A549 (cell line): ENCODE data around the gene ZFHX3. TPM values are rescaled to one million over a fixed set of nuclear protein-coding genes. Genes with fewer than 3 reads are reported as not detected.

ENCODE experiments used
- ATAC-seq, 2 experiments: fragments of 200-7000 bp in 1 of 2; fragments of >200 bp in 1 of 2; cut with Nextera tagmentation in 1 of 2; cut with Tn5 transposase in 1 of 2; 3 replicates each; pipeline versions ENCODE4 v1.8.0 to v1.9.1; 2018 to 2020; ENCODE audit warnings: mild to moderate bottlenecking in 1 of 2, moderate library complexity in 1 of 2
- CTCF ChIA-PET: fragments of 300-600 bp; sonication (Branson Sonifier 250); formaldehyde crosslinking; extraction: SDS; loops from one replicate; lab custom pipeline; 2021; ENCODE audit warnings: antibody characterized with exemption, inconsistent platforms; lab: Yijun Ruan, JAX
- POLR2A ChIA-PET: fragments of 350-600 bp; formaldehyde crosslinking; extraction: SDS; loops from one replicate; lab custom pipeline; 2021; ENCODE audit warnings: antibody characterized with exemption, inconsistent platforms; lab: Yijun Ruan, JAX
- DNase-seq, 2 experiments: peaks; one replicate each; pipeline versions ENCODE4 v3.0.0 to v3.0.0-alpha.2; 2011 to 2016; ENCODE audit warnings: low read depth in 1 of 2, low spot score in 1 of 2
- FAIRE-seq: peaks from 2 replicates; lab custom pipeline; 2011; peaks lifted over from hg19 to GRCh38; lab: Jason Lieb, UNC
- H3K27ac ChIP-seq, 2 experiments: fragments of >200 bp; sonication (Bioruptor Twin); formaldehyde crosslinking; 3 replicates each; pipeline ENCODE4 v1.5.1; 2016 to 2017
- H3K4me1 ChIP-seq: fragments of >200 bp; sonication (Bioruptor Twin); formaldehyde crosslinking; 3 replicates; pipeline ENCODE4 v1.6.1; 2016
- H3K4me2 ChIP-seq: fragments of >200 bp; sonication (Bioruptor Twin); formaldehyde crosslinking; 3 replicates; pipeline ENCODE4 v1.6.1; 2016
- H3K4me3 ChIP-seq: fragments of >200 bp; sonication (Bioruptor Twin); formaldehyde crosslinking; 3 replicates; pipeline ENCODE4 v1.5.1; 2016
- H3K9me3 ChIP-seq: fragments of >200 bp; sonication (Bioruptor Twin); formaldehyde crosslinking; 3 replicates; pipeline ENCODE4 v1.6.1; 2016
- BHLHE40 ChIP-seq: IDR thresholded peaks from 2 replicates; pipeline ENCODE4 v1.6.1; 2012; ENCODE audit warnings: low read depth, low read length, inconsistent platforms
- CBX2 ChIP-seq: fragments of 200-600 bp; sonication (generic); IDR thresholded peaks from 2 replicates; pipeline ENCODE4 v1.6.1; 2016; ENCODE audit warnings: low read depth, mild to moderate bottlenecking, borderline replicate concordance
- CBX8 ChIP-seq: fragments of 200-600 bp; sonication (generic); IDR thresholded peaks from 2 replicates; pipeline ENCODE4 v1.6.1; 2016
- CEBPB ChIP-seq, 2 experiments: fragments of >200 bp in 1 of 2; sonication (Bioruptor Twin) in 1 of 2; formaldehyde crosslinking in 1 of 2; IDR thresholded peaks; 2 replicates each; pipeline ENCODE4 v1.6.1; 2012 to 2016
- EHMT2 ChIP-seq: fragments of 200-600 bp; sonication (generic); IDR thresholded peaks from 2 replicates; pipeline ENCODE4 v1.6.1; 2016; ENCODE audit warnings: antibody characterized with exemption, low read depth, mild to moderate bottlenecking, moderate library complexity
- ESRRA ChIP-seq: fragments of 150-350 bp; IDR thresholded peaks from 2 replicates; pipeline ENCODE4 v1.6.1; 2014; ENCODE audit warnings: mild to moderate bottlenecking, low read length, borderline replicate concordance
- FOSB ChIP-seq: fragments of 250-450 bp; sonication (Bioruptor Pico); IDR thresholded peaks from 2 replicates; pipeline ENCODE4 v1.5.0; 2020; ENCODE audit warnings: mild to moderate bottlenecking, moderate library complexity
- FOSL2 ChIP-seq, 2 experiments: fragments of 450-650 bp in 1 of 2; fragments of >200 bp in 1 of 2; sonication (Bioruptor Twin) in 1 of 2; formaldehyde crosslinking; IDR thresholded peaks; 2 replicates each; pipeline versions ENCODE4 v1.5.0 to v1.6.1; 2016 to 2020; ENCODE audit warnings: mild to moderate bottlenecking in 1 of 2, moderate library complexity in 1 of 2
- FOXS1 ChIP-seq: fragments of 250-450 bp; sonication (Bioruptor Pico); IDR thresholded peaks from 2 replicates; pipeline ENCODE4 v1.5.0; 2020; ENCODE audit warnings: mild to moderate bottlenecking, moderate library complexity
- HEYL ChIP-seq: fragments of 250-450 bp; sonication (Bioruptor Pico); IDR thresholded peaks from 2 replicates; pipeline ENCODE4 v1.8.0; 2021; ENCODE audit warnings: mild to moderate bottlenecking, moderate library complexity
- HOXB5 ChIP-seq: fragments of 250-450 bp; sonication (Bioruptor Pico); IDR thresholded peaks from 2 replicates; pipeline ENCODE4 v1.5.0; 2020; ENCODE audit warnings: mild to moderate bottlenecking, moderate library complexity
- JUNB ChIP-seq: fragments of >200 bp; sonication (Bioruptor Twin); formaldehyde crosslinking; IDR thresholded peaks from 2 replicates; pipeline ENCODE4 v1.6.1; 2016
- KDM1A ChIP-seq: fragments of 200-600 bp; sonication (generic); IDR thresholded peaks from 2 replicates; pipeline ENCODE4 v1.6.1; 2016; ENCODE audit warnings: low read depth, mild to moderate bottlenecking
- KDM5A ChIP-seq: fragments of 200-600 bp; sonication (generic); IDR thresholded peaks from 2 replicates; pipeline ENCODE4 v1.6.1; 2016; ENCODE audit warnings: antibody characterized with exemption, mild to moderate bottlenecking
- MAFK ChIP-seq: fragments of 450-650 bp; IDR thresholded peaks from 2 replicates; pipeline ENCODE4 v1.6.1; 2014; ENCODE audit not compliant: partially characterized antibody
- MAZ ChIP-seq: fragments of 150-350 bp; IDR thresholded peaks from 2 replicates; pipeline ENCODE4 v1.6.1; 2014; ENCODE audit warnings: antibody characterized with exemption, low read depth, low read length, borderline replicate concordance
- MYC ChIP-seq: IDR thresholded peaks from 2 replicates; pipeline ENCODE4 v1.6.1; 2012; ENCODE audit warnings: mild to moderate bottlenecking, inconsistent platforms, low read length, improper control_type of control experiment, borderline replicate concordance
- NFE2L2 ChIP-seq: fragments of 150-350 bp; conservative IDR thresholded peaks from 2 replicates; pipeline ENCODE4 v1.6.1; 2014; ENCODE audit warnings: low read length
- NPAS2 ChIP-seq: fragments of 250-450 bp; sonication (Bioruptor Pico); IDR thresholded peaks from 2 replicates; pipeline ENCODE4 v1.8.0; 2022; ENCODE audit warnings: mild to moderate bottlenecking, moderate library complexity, borderline replicate concordance
- POLR2AphosphoS2 ChIP-seq: conservative IDR thresholded peaks from 2 replicates; pipeline ENCODE4 v1.6.1; 2012; ENCODE audit warnings: low read length, improper control_type of control experiment, inconsistent platforms
- RARB ChIP-seq: fragments of 250-450 bp; sonication (Bioruptor Pico); IDR thresholded peaks from 2 replicates; pipeline ENCODE4 v1.8.0; 2021; ENCODE audit warnings: mild to moderate bottlenecking, moderate library complexity
- RCOR1 ChIP-seq: fragments of 150-350 bp; IDR thresholded peaks from 2 replicates; pipeline ENCODE4 v1.6.1; 2014; ENCODE audit warnings: antibody characterized with exemption, low read length, low read depth
- RFX5 ChIP-seq: fragments of 450-650 bp; IDR thresholded peaks from 2 replicates; pipeline ENCODE4 v1.7.1; 2014; ENCODE audit warnings: antibody characterized with exemption, mild to moderate bottlenecking, moderate library complexity
- ZFP36 ChIP-seq: fragments of 450-650 bp; IDR thresholded peaks from 2 replicates; pipeline ENCODE4 v1.6.1; 2014; ENCODE audit warnings: borderline replicate concordance; ENCODE audit not compliant: partially characterized antibody
- ZNF302 ChIP-seq: fragments of 250-450 bp; sonication (Bioruptor Pico); IDR thresholded peaks from 2 replicates; pipeline ENCODE4 v1.9.0; 2021; ENCODE audit warnings: inconsistent platforms, mild to moderate bottlenecking, moderate library complexity
- WGBS: methylation state at CpG from one replicate; pipeline ENCODE4 v1.1.6; 2017; ENCODE audit errors: missing lambda C conversion rate; 5-methylcytosine and 5-hydroxymethylcytosine counted together
- polyA plus RNA-seq, 4 experiments: library from polyadenylated mRNA; depleted of rRNA in 3 of 4; stranded (reverse); fragments of >200 nt; fragmentation: RNase III in 1 of 4; extraction: RNeasy Plus Mini Kit Qiagen cat#74134 plus additional on column Dnase treatment in 1 of 4; gene quantifications; 2 replicates in 3 of 4; 3 replicates in 1 of 4; pipeline ENCODE4 v1.2.3, GENCODE V29; 2011 to 2017
- TF ChIP-seq, protein P1 (sequence below): IDR thresholded peaks from 2 replicates; pipeline ENCODE4 v1.6.1; 2012; ENCODE audit warnings: low read depth, borderline replicate concordance
- TF ChIP-seq, protein P2 (sequence below): fragments of >200 bp; sonication (Bioruptor Twin); formaldehyde crosslinking; IDR thresholded peaks from 2 replicates; pipeline ENCODE4 v1.6.1; 2016

ZFHX3 gene
- polyA plus RNA-seq, 2 of the 4 experiments (the other 2 are of a cell fraction) = 3.9 to 6.5 TPM

DNA sequence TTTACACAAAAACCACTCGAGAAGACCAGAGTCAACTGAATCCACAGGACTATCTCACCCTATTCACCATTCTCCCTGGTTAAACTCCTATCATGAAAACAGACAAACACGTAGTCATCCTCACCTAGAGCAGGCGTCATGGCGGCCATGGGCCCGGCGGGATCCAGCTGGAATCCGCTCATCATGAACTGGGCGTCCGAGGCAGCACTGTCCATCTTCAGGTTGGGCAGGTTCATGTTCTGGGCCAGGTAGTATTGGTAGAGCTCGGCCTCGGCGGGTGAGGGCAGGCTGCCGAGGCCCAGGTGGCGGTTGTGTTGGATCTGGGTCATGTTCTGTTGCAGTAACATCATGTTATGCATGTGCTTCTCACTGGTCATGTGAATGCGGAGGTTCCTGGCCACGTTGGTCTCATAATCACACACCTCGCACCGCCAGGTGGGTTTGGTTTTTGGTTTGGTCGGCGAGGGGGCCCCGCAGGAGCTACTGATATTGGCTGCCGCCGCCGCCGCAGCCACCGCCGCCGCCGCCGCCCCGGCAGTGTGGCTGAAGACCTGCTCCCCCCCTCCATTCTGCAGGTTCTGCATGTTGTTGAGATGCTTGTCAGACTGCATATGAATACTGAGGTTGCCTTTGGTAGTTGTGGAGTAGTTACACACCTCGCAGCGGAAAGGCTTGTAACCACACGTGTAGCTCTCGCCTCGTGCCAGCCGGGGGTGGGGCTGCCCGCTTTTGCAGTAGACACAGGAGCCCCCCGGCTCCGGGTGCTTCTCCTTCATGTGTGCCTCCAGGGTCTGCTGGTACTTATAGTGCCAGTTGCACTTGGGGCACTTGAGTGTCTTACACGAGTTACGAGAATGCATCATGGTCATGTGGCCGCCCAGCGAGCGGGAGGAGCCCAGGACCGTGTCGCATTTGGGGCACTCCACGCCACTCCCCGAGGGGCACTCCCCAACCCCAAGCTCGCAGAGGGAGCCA is 90.3 kb downstream of the ZFHX3 start:
- 95% methylated on average over 41 of the region's 50 CpGs for WGBS
- H3K4me1 ChIP-seq = no peaks in the 10 kb centered on the region
- no peak for DNase-seq
- H3K9me3 ChIP-seq = no peaks in the 10 kb centered on the region
- ChIA-PET POLR2A (no interaction called here), CTCF (interaction anchor here (0.7 to 2.3 kb wide), 2 partner anchors 96 to 125 kb away, joined by 3 to 6 read pairs; no protein-coding TSS in a partner anchor)
- H3K4me3 ChIP-seq = no peak overlapping the region
- no peak for FAIRE-seq
- no peak for TF ChIP-seq MYC
- TF ChIP-seq FOSB (CRISPR knock-in tag) = no peak
- TF ChIP-seq CBX8 = no peak
- no peak for TF ChIP-seq RARB (CRISPR knock-in tag)
- TF ChIP-seq POLR2AphosphoS2 = no peak
- TF ChIP-seq HEYL (CRISPR knock-in tag) = no peak
- TF ChIP-seq ESRRA = no peak
- TF ChIP-seq FOXS1 (CRISPR knock-in tag) = no peak
- no peak for TF ChIP-seq ZNF302 (CRISPR knock-in tag)
- TF ChIP-seq RFX5 = no peak
- TF ChIP-seq, protein P1, sequence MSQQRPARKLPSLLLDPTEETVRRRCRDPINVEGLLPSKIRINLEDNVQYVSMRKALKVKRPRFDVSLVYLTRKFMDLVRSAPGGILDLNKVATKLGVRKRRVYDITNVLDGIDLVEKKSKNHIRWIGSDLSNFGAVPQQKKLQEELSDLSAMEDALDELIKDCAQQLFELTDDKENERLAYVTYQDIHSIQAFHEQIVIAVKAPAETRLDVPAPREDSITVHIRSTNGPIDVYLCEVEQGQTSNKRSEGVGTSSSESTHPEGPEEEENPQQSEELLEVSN = no peak
- no peak for TF ChIP-seq CBX2
- no peak for TF ChIP-seq EHMT2
- TF ChIP-seq, protein P2, sequence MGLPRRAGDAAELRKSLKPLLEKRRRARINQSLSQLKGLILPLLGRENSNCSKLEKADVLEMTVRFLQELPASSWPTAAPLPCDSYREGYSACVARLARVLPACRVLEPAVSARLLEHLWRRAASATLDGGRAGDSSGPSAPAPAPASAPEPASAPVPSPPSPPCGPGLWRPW = no peak
- no peak for TF ChIP-seq JUNB
- no peak for TF ChIP-seq ZFP36
- ATAC-seq = no peak
- H3K27ac ChIP-seq = no peak overlapping the region
- no peak overlapping the region for H3K4me2 ChIP-seq

DNA sequence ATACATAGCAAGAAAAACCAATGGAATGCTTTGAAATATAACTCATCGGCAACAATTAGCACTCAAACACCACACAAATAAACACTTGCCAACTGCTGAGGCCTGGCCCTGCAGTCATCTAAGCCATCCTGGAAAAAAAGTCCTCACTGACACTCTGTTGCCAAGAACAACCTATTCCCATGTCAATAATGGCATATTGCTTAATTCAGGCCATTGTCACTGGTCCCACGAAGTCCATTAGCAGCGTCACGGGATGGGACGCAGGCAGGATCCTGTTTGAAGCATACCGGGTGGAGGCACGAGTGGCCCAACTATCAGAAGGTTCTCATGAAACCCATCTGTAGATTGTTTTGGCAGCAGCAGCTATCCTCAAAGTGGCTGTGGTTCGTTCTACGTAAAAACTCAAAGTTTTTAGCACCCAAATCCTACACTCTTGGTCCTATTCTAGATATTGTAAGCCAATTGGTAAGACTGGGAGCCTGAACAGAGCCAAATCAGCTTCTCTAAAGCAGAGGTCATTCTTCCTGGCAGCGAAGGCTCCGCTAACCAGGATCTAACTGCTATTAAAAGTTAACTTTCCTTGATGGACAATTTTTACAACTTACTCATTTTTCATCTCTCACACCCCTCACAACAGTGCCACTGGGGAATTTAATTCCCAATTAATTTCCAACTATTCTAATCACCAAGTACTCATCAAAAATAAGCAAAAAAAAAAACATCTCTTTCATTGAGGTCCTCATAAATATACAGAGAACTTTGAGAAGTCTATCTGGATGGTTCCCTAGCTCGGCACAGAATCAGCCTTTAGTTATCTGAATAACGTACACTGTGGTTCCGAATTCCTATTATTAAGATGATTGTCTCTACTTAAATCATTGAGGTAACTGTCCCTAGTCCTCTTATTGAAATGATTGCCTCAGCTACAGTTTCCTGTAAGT is 91.5 kb downstream of the ZFHX3 start:
- POLR2A ChIA-PET = no interaction called here
- no peaks in the 10 kb centered on the region for H3K9me3 ChIP-seq
- no peak for TF ChIP-seq NFE2L2
- TF ChIP-seq FOXS1 (CRISPR knock-in tag) = no peak
- TF ChIP-seq KDM1A = no peak
- no peak for TF ChIP-seq MYC
- TF ChIP-seq, protein P2 = no peak
- TF ChIP-seq HOXB5 (CRISPR knock-in tag) = no peak
- no peak for TF ChIP-seq MAFK
- no peak for TF ChIP-seq FOSL2 (IDR thresholded peaks at IDR 0.05)
- no peak for TF ChIP-seq FOSL2 (CRISPR knock-in tag; IDR thresholded peaks at IDR 0.05)
- TF ChIP-seq CEBPB (IDR thresholded peaks at IDR 0.05) = no peak
- TF ChIP-seq RARB (CRISPR knock-in tag) = no peak
- TF ChIP-seq POLR2AphosphoS2 = no peak
- TF ChIP-seq EHMT2 = no peak
- no peak for TF ChIP-seq BHLHE40
- TF ChIP-seq KDM5A = no peak
- no peak for TF ChIP-seq MAZ
- no peak for TF ChIP-seq RCOR1
- TF ChIP-seq NPAS2 = no peak
- no peak for TF ChIP-seq ZFP36
- no peak overlapping the region for H3K27ac ChIP-seq
- no peak for ATAC-seq
- no peak overlapping the region for H3K4me2 ChIP-seq
- DNase-seq = no peak
- CTCF ChIA-PET = interaction anchor here (0.6 to 1.3 kb wide), 3 partner anchors 17 to 167 kb away, joined by 3 to 5 read pairs (median 4); no protein-coding TSS in a partner anchor
- FAIRE-seq = no peak
- 96% methylated on average over 14 of the region's 14 CpGs for WGBS
- H3K4me3 ChIP-seq = no peak overlapping the region
- no peaks in the 10 kb centered on the region for H3K4me1 ChIP-seq
